DND-41 (cell line): Measurements from ENCODE around the gene PIEZO1.

ENCODE experiments used
- ATAC-seq: fragments of 200-7000 bp; cut with Tn5 transposase; 3 replicates; pipeline ENCODE4 v1.9.1; 2021; ENCODE audit warnings: low read depth; ENCODE audit not compliant: insufficient read depth
- DNase-seq: peaks from one replicate; pipeline ENCODE4 v3.0.0-alpha.2; 2020
- H2AFZ ChIP-seq: 2 replicates; pipeline ENCODE4 v1.6.0; 2012; ENCODE audit warnings: low read depth, low read length
- H3K27ac ChIP-seq: 2 replicates; pipeline ENCODE4 v1.5.1; 2012; ENCODE audit warnings: low read length, inconsistent platforms
- H3K27me3 ChIP-seq: fragments of 200-600 bp; sonication (generic); 2 replicates; pipeline ENCODE4 v1.6.0; 2012; ENCODE audit warnings: low read length, mild to moderate bottlenecking, inconsistent platforms; ENCODE audit not compliant: insufficient read depth, poor library complexity
- H3K36me3 ChIP-seq: 2 replicates; pipeline ENCODE4 v1.5.1; 2012; ENCODE audit warnings: low read length, inconsistent platforms; ENCODE audit not compliant: insufficient read depth
- H3K4me1 ChIP-seq: 2 replicates; pipeline ENCODE4 v1.5.1; 2012; ENCODE audit warnings: mild to moderate bottlenecking, low read length; ENCODE audit not compliant: insufficient read depth
- H3K4me2 ChIP-seq: 2 replicates; pipeline ENCODE4 v1.6.0; 2012; ENCODE audit warnings: mild to moderate bottlenecking, moderate library complexity, low read length, inconsistent platforms; ENCODE audit not compliant: insufficient read depth
- H3K4me3 ChIP-seq, 2 experiments: fragments of 200-600 bp in 1 of 2; shearing (Covaris generic) in 1 of 2; 2 replicates each; pipeline ENCODE4 v1.5.1; 2012 to 2016; ENCODE audit warnings: inconsistent platforms in 2 of 2, low read length in 2 of 2, mild to moderate bottlenecking in 2 of 2, low read depth in 1 of 2, moderate library complexity in 1 of 2
- H3K79me2 ChIP-seq: 2 replicates; pipeline ENCODE4 v1.6.0; 2012; ENCODE audit warnings: low read length, inconsistent platforms; ENCODE audit not compliant: insufficient read depth
- H3K9ac ChIP-seq: 2 replicates; pipeline ENCODE4 v1.6.0; 2012; ENCODE audit warnings: low read depth, mild to moderate bottlenecking, inconsistent platforms, low read length, moderate library complexity
- H3K9me3 ChIP-seq: 2 replicates; pipeline ENCODE4 v1.5.1; 2012; ENCODE audit warnings: low read length, moderate library complexity, mild to moderate bottlenecking, inconsistent platforms; ENCODE audit not compliant: insufficient read depth, severe bottlenecking
- H4K20me1 ChIP-seq: 2 replicates; pipeline ENCODE4 v1.6.0; 2012; ENCODE audit warnings: low read length; ENCODE audit not compliant: insufficient read depth
- EZH2 ChIP-seq: IDR thresholded peaks from 3 replicates; pipeline ENCODE4 v1.6.1; 2012; ENCODE audit warnings: borderline replicate concordance, low read depth, mild to moderate bottlenecking, moderate library complexity, low read length, inconsistent platforms; ENCODE audit not compliant: severe bottlenecking
- TF ChIP-seq, protein P1 (sequence below): IDR thresholded peaks from 2 replicates; pipeline ENCODE4 v1.5.1; 2012; ENCODE audit warnings: borderline replicate concordance, low read length, moderate library complexity, mild to moderate bottlenecking; ENCODE audit not compliant: poor library complexity, severe bottlenecking; ENCODE audit errors: extremely low read depth

PIEZO1 gene

DNA sequence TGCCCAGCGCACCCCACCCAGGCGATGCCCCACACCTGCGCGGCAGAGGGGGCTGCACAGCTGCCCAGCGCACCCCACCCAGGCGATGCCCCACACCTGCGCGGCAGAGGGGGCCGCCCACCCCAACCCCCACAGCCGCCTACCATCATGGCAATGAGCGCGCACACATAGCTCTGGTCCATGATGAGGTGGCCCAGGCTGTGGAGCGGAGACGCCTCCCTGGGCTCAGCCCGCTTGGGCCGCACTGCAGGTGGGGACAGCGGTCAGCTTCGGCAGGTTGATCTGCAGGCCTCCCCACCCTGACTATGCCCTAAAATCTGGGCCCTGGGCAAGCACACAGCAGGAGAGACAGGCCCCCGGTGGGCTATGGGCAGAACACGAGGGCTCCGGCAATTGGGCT is 48.5 kb downstream of the PIEZO1 start:
- no peak overlapping the region for H3K4me2 ChIP-seq
- no peak overlapping the region for H2AFZ ChIP-seq
- no peak overlapping the region for H3K27ac ChIP-seq
- peaks cover 27% of the 10 kb centered on the region for H4K20me1 ChIP-seq
- H3K79me2 ChIP-seq = no peaks in the 10 kb centered on the region; the same call in 1 of the 2 replicates
- H3K27me3 ChIP-seq = no peaks in the 10 kb centered on the region
- no peak for ATAC-seq
- no peaks in the 10 kb centered on the region for H3K4me1 ChIP-seq
- TF ChIP-seq EZH2 = no peak
- TF ChIP-seq, protein P1, sequence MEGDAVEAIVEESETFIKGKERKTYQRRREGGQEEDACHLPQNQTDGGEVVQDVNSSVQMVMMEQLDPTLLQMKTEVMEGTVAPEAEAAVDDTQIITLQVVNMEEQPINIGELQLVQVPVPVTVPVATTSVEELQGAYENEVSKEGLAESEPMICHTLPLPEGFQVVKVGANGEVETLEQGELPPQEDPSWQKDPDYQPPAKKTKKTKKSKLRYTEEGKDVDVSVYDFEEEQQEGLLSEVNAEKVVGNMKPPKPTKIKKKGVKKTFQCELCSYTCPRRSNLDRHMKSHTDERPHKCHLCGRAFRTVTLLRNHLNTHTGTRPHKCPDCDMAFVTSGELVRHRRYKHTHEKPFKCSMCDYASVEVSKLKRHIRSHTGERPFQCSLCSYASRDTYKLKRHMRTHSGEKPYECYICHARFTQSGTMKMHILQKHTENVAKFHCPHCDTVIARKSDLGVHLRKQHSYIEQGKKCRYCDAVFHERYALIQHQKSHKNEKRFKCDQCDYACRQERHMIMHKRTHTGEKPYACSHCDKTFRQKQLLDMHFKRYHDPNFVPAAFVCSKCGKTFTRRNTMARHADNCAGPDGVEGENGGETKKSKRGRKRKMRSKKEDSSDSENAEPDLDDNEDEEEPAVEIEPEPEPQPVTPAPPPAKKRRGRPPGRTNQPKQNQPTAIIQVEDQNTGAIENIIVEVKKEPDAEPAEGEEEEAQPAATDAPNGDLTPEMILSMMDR = no peak
- no peak for DNase-seq
- H3K9ac ChIP-seq = no peak overlapping the region
- no peak overlapping the region for H3K4me3 ChIP-seq
- H3K36me3 ChIP-seq = peaks cover 87% of the 10 kb centered on the region
- no peaks in the 10 kb centered on the region for H3K9me3 ChIP-seq

DNA sequence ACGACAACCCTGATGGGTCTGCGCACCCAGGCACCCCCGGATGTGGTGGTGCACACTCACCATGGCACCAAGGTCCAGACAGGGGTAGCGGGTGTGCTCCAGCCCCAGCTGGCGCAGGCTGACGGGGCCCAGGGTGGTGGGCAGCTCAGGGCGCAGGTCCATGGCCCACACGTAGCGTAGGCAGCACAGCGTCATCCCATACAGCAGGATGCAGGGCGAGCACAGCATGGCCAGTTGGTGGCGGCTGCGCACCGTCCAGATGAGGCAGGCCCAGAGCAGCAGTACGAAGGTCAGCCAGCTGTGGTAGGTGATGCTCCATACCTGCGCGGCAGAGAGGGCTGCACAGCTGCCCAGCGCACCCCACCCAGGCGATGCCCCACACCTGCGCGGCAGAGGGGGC is 48.9 kb downstream of the PIEZO1 start:
- no peak overlapping the region for H3K4me3 ChIP-seq
- peaks cover 87% of the 10 kb centered on the region for H3K36me3 ChIP-seq
- TF ChIP-seq, protein P1 = no peak
- TF ChIP-seq EZH2 = no peak
- H3K9ac ChIP-seq = no peak overlapping the region
- ATAC-seq (no peak), DNase-seq (no peak)
- H3K27ac ChIP-seq = no peak overlapping the region
- no peaks in the 10 kb centered on the region for H3K27me3 ChIP-seq
- H3K4me1 ChIP-seq = no peaks in the 10 kb centered on the region
- peaks cover 31% of the 10 kb centered on the region for H4K20me1 ChIP-seq
- no peak overlapping the region for H2AFZ ChIP-seq
- no peak overlapping the region for H3K4me2 ChIP-seq
- no peaks in the 10 kb centered on the region for H3K9me3 ChIP-seq
- no peaks in the 10 kb centered on the region; the same call in 1 of the 2 replicates for H3K79me2 ChIP-seq

DNA sequence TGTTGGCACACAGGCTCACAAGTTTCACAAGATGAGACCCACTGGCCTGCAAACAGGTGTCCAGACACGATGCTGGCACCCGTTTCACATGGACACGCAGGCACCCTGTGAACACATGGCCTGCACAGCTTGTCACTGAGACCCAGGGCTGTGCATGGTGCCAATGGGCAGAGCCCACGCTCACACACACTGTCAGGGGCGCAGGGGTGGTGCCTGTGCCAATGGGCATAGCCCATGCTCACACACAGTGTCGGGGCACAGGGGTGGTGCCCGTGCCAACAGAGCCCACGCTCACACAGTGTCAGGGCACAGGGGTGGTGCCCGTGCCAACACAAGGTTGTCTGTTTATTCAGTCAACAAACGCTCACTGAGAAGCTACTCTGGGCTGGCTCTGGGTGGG is 49.4 kb downstream of the PIEZO1 start:
- Histone ChIP-seq H3K4me3 (no peak overlapping the region), H3K27me3 (no peaks in the 10 kb centered on the region), H3K79me2 (no peaks in the 10 kb centered on the region; the same call in 1 of the 2 replicates), H3K4me1 (no peaks in the 10 kb centered on the region), H2AFZ (no peak overlapping the region), H3K9ac (no peak overlapping the region), H3K36me3 (peaks cover 87% of the 10 kb centered on the region), H3K27ac (no peak overlapping the region), H4K20me1 (peaks cover 36% of the 10 kb centered on the region), H3K9me3 (no peaks in the 10 kb centered on the region), H3K4me2 (no peak overlapping the region)
- no peak for ATAC-seq
- TF ChIP-seq, protein P1 = no peak
- no peak for TF ChIP-seq EZH2
- no peak for DNase-seq

DNA sequence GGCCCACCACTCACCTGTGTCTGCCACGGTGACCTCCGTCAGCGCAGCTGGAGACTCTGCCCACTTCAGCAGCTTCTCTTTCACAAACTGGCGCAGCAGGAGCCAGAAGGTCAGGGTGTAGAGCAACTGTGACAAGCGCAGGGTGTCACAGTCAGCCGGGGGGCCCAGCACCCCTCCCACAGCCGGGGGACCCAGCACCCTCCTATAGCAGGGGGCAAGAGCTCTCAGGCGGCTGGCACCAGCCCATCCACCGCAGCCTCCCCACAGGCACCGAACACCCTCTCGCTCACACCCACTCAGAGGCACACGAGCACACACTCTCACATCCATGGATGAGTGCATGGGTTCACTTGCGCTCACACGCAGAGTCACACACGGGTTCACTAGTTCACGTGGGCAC is 49.9 kb downstream of the PIEZO1 start:
- Histone ChIP-seq H3K79me2 (no peaks in the 10 kb centered on the region; the same call in 1 of the 2 replicates), H3K27me3 (no peaks in the 10 kb centered on the region), H3K36me3 (peaks cover 84% of the 10 kb centered on the region), H2AFZ (no peak overlapping the region), H3K4me3 (no peak overlapping the region), H3K4me2 (no peak overlapping the region), H3K27ac (no peak overlapping the region), H4K20me1 (peaks cover 37% of the 10 kb centered on the region), H3K9ac (no peak overlapping the region), H3K9me3 (no peaks in the 10 kb centered on the region), H3K4me1 (no peaks in the 10 kb centered on the region)
- TF ChIP-seq EZH2 = no peak
- TF ChIP-seq, protein P1 = no peak
- no peak for ATAC-seq
- DNase-seq = no peak
